Heart left ventricle (tissue), 13 donors: ENCODE results near the gene GDF10.

Source experiments
- CTCF ChIP-seq, 12 donors: fragments of 200-600 bp; sonication (generic) in 4 of 12; IDR thresholded peaks; one replicate each; pipeline versions ENCODE4 v1.5.0 to v1.8.0; 2018 to 2022; ENCODE audit warnings: antibody characterized with exemption in 12 of 12, mild to moderate bottlenecking in 5 of 12
- POLR2A ChIP-seq, 2 donors: fragments of 450-650 bp; IDR thresholded peaks; one replicate each; pipeline ENCODE4 v1.6.1; 2017; ENCODE audit warnings: antibody characterized with exemption in 2 of 2, mild to moderate bottlenecking in 2 of 2, moderate library complexity in 2 of 2
- donor health status: ischemic (EF 13 %, LVEDD 7.1; RV severe dilation, severe dysfunction).
- donor health status: DM: no; HTN: yes; CAD: no.
- donor health status: DM: no; HTN: no; CAD: no.
- donor health status: ischemic (EF 25% LVEDD 6.9; RV normal size, moderate dysfunction).
- donor health status: ischemic (EF 25% LVEDD 5.7; RV mildly dilated, moderate dysfunction).
- donor health status: ischemic (EF 35%, LVEDD 5.7; RV mildly dilated, moderate dysfunction).
- donor health status: nonischemic (EF 11% LVEDD 7.7; RV severe dilation, severe dysfunction).
- donor health status: DM: yes; HTN: yes; CAD: no.
- donor health status: PGD.
- donor health status: ischemic (EF 29% LVEDD 5.4; RV normal size, mild dysfunction).
- donor health status: nonischemic (EF 23%, LVEDD 6.1; RV moderate dilation, normal function).

GRCh38 chr10:47329855-47330254 is 29.9 kb downstream of the GDF10 start:
- TF ChIP-seq POLR2A (IDR thresholded peaks at IDR 0.05) = no peak
- no peak for TF ChIP-seq CTCF (IDR thresholded peaks at IDR 0.05)
